Cortex of kidney (tissue), 1 donor: ENCODE data around the gene KRT26.
"Not testable (repeated sequence)": the region's sequence is repeated elsewhere in the genome, so short reads cannot be mapped to it uniquely, and the experiment has no call there.

ENCODE experiments used
- DNase-seq: peaks from one replicate; lab custom pipeline; 2025; lab: John Stamatoyannopoulos, UW

Gene KRT26, protein sequence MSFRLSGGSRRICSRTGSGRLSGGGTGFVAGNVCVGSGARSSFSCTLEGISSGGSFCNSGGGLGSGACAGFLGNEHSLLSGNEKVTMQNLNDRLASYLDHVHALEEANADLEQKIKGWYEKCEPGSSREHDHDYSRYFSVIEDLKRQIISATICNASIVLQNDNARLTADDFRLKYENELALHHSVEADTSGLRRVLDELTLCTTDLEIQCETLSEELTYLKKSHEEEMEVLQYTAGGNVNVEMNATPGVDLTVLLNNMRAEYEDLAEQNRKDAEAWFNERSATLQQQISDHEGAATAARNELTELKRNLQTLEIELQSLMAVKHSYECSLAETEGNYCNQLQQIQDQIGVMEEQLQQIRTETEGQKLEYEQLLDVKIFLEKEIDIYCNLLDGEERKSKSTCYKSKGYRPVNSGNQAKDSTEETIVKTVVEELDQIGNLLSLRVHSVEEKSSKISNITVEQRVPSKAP

DNA sequence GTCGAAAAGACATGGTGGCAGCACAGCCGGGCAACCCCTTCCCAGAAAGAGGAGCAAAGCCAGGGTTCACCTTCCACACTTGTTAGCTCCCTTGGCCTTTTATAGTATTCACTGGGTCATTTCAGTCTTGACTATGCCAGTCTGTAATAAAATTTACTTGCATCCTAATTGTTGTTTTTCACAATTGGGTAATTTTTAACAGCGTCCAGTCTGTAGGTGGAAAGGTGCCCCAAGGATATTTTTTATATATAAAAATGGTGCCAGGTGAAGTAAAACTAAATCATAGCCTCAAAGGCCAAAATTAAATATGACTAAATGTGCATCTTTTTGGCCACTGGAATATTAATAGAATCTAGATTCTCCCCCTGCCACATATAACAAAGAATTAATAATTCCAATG, at the start of gene KRT26:
TSS of gene KRT26 (minus strand) at position 101 of the 400 bp plus-strand sequence. CDS start at position 13, 88 bp downstream.
- DNase-seq, result no peak

GRCh38 chr17:40821536-40821935, 49.5 kb upstream of the KRT26 start:
- no peak for DNase-seq

DNA sequence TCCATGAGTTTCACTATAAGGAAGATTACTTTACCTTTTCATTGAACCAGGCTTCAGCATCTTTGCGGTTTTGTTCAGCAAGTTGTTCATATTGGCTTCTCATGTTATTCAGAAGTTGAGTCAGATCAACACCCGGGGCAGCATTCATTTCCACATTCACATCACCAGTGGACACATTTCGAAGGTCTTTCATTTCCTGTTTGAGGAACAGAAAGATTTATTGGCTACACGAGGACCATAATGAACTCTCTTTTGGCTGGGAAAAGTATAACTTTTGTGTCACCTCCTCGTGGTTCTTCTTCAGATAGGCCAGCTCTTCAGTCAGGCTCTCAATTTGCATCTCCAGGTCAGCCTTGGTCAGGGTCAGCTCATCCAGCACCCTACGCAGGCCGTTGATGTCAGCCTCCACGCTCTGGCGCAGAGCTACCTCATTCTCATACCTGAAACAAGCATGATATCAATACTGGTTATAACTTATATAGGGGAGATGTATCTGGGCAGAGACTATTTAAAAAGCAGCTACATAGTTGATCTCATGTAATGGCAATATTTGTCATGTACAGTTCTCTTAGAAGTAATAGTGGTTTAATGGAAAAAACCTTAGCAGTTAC, 48.3 kb upstream of the KRT26 start:
- no peak for DNase-seq

DNA sequence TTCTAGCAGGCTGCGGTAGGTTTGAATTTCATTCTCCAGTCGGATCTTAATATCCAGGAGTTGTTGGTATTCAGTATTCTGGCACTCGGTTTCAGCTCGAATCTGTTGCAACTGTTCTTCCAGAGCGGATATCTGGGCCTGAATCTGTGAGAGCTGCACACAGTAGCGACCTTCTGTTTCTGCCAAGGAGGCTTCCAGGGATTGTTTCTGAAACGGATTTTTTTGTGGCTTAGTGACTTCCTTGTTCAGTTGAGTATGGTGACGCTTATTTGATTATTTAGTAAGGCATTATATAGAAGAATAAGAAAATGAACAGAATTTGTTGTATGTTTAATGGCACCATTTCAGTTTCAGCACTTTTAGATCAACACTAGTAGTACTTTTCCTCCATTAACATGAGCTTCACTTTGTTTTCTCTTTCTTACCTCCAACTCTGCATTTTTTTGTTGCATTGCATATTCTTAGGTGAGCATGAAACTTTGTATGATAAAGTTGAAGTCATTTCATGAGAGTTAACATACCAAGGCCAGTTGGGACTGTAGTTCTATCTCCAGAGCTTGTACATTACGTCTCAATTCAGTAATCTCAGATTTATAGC, 47.6 kb upstream of the KRT26 start:
- DNase-seq, result no peak

DNA sequence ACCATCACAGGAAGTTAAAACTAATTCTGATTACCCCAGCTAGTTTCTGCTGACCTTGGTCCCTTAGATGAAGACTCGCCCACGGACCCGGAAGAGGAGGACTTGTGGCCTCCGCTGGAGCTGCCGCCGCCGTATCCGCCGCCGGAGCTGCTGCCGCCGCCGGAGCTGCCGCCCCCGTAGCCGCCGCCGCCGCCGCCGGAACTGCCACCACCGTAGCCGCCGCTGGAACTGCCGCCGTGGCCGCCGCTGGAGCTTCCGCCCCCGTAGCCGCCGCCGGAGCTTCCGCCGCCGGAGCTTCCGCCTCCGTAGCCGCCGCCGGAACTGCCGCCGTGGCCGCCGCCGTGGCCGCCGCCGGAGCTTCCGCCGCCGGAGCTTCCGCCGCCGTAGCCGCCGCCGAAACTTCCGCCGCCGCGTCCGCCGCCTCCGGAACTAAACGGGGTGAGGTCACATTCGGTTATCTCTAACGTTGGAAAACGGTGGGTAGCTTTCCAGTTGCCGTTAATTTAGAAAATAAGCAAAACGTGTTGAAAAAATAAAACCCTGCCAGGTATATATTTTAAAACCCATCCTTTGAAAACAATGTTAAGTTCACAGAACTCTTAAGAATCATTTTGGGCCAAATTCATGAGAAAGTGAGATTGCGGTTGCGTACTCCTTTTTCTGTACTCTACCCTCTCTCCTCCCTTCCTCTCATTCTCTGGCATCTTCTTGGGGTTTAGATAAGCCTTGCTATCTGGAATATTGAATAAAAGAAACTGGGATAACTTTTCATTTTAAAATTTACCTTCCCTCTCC, 46.9 kb upstream of the KRT26 start:
- DNase-seq, result no peak

DNA sequence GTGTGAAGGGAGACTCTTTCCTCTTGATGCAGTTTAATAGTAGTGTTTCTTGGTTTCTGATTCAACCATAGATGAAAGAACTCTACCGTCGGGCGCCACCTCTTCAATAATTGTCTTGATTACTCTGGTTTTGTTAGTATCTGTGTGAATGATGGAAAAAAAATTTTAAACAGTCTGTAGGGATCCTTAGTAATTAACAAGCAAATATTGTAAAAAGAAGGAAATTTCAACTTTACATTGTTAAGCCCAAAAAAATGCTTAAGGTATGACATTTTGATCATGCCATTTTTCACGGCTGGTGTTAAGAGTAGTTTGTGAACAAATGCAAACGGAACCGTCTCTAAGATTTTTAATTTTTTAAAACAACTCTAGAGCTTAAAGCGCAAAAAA, 46.3 kb upstream of the KRT26 start:
- DNase-seq, result no peak

DNA sequence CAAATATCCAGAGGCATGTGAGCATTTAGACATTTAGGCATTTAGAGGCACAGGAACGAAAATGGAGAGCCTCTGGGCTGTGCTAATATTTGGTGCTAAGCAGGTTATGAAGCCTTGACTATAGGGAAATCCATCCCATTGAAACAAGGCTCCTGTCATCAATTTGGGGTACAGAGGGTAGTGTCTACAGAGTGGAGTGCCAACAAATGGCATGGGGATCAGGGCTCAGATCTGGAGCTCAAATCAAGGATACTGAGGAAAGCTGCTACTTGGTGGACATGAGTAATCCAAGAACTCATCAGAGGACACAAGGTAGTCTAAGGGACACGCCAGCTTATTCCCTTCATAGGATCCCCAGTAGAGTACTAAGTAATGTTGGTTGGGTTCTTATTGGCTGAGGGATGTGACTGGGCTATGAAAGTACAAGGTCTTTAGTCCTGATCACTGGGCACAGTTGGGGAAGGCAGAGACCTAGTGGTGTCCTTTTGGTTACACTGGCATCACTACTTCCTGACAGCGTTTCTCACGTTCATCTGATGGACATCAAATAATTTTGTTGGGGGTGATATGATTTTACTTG, 45.2 kb upstream of the KRT26 start:
- DNase-seq, result no peak

DNA sequence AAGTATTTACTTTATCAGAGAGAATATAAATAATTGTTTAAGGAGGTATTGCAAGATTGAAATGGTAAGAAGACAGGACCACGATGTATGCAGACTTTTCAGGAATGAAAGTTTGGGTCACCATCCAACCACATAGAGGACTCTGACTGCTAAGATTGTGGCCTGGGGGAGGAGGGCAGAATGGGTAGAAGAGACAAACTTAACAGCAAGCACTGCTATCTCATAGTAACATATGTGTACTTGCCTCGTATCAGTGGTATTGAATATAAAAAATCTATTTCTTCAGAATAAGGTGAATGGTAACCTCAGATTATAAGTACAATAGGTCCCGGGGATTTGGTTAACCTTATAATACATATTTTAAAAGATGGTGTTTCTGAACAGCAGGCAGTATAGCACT, 44.6 kb upstream of the KRT26 start:
- no peak for DNase-seq

DNA sequence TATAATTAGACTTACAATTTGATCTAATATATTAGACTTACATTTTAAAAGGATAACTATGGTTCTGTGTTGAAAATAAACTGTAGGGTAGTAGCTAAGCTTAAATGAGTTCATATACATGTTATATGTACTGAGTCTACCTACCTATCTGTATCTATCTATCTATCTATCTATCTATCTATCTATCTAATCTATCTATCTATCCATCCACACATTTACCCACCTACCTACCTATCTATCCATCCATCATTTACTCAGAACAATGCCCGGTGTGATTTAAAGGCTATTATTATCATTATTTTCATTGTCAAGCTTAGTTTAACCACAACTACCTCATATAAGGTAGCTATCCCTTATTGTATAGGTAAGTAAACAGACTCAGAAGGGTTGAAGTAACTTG, 43.4 kb upstream of the KRT26 start:
- DNase-seq, result no peak

GRCh38 chr17:40814657-40815056, 42.7 kb upstream of the KRT26 start:
- not testable (repeated sequence) for DNase-seq

DNA sequence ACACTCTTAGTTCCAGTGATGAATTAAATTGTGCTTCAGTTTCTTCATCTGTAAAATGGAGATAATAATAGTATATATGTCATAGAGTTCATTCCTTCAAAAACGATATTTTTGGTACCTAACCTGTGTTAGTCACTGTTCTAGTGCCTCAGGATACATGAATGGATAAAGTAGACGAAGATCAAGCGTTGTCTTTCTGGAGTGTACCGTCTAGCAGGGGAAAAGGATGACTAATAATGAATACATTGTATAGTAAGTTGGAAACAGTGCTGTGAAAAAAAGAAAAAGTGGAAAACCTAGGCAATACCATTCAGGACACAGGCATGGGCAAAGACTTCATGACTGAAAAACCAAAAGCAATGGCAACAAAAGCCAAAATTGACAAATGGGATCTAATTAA, 41.8 kb upstream of the KRT26 start:
- DNase-seq, result no peak

GRCh38 chr17:40812639-40813038, 40.6 kb upstream of the KRT26 start:
- no peak for DNase-seq

DNA sequence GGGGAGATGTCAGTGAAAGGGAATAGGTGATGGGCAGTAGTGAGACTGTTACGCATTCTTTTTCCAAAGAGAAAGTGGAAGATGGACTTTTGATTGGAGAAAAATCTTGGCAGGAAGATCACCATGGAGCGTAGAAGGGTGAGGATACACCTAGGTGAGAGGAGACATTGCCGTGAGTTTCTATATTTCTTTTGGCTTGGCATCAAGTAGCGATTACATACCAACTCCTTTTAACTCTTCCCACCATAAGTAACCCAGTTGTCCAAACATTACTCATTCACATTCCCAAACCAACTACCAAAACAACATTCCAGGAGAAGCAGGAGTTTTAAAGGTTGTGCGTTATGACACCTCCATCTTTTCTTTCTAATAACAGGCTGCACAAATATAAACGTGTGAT, 38.5 kb upstream of the KRT26 start:
- no peak for DNase-seq

- DNase-seq, result no peak
Observed at GRCh38 chr17:40809721-40810421, 37.9 kb upstream of the KRT26 start.

GRCh38 chr17:40806131-40806530, 34.1 kb upstream of the KRT26 start:
- no peak for DNase-seq

DNA sequence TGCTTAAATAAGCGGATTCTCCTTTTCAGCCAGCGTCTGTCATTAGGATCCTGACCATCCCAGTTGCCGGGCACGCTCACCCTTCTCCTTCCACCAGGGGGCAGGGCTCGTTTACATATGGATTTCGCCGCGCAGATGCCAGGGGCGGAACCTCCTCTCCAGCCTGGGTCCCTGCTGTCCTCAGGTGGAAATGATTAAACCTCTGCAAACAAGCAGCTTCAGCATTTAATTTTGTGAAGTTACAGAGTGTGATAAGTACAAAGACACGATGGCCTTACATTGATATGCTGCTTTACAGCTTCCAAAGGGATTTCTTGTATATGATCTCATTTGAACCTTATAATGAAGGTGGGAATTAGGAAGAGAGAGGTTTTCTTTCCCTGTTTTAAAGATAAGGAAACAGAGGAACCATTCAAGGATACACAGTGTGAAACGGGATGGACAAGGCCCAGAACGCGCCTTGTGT, 31.6 kb upstream of the KRT26 start:
- DNase-seq, result no peak

DNA sequence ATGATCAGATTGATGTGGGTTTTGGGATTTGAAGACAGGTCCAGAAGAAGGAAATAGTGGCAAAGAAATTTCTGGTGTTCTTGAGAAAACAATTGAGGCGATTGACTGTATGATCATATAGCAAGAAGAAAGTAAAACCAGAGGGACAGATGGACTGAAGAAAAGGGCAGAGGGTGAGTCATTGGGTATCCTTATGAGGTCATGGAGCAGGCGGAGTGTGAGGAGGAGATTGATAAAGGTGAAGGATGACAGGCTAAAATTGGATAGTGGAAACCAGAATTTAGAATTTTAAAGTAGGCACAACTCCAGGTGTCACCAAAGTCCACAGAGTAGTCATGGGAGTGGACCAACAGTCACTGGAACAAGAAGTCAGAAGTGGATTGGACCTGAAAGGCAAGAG, 29.2 kb upstream of the KRT26 start:
- DNase-seq, result no peak

- no peak for DNase-seq
Observed at GRCh38 chr17:40800381-40800780, 28.4 kb upstream of the KRT26 start.

GRCh38 chr17:40799859-40800258, 27.9 kb upstream of the KRT26 start, which contains the start of gene KRT28:
Gene KRT28, minus strand, starts transcription at chr17:40799959. Its CDS starts 66 bp downstream, at chr17:40799893.
- no peak for DNase-seq

GRCh38 chr17:40796846-40797245, 24.8 kb upstream of the KRT26 start:
- DNase-seq, result no peak

GRCh38 chr17:40795019-40795667, 23.1 kb upstream of the KRT26 start:
- no peak for DNase-seq
